WTC11 (cell line): ENCODE measurements around the gene PTPRN2. TPM values are rescaled to one million over a fixed set of nuclear protein-coding genes. Genes with fewer than 3 reads are reported as not detected.

Experiments used
- ATAC-seq: fragments of 200-7000 bp; cut with Tn5 transposase; 2 replicates; pipeline ENCODE4 v1.10.0; 2021; ENCODE audit warnings: mild to moderate bottlenecking, moderate library complexity
- CTCF ChIA-PET: fragments of 300-600 bp; sonication (Branson Sonifier 250); formaldehyde crosslinking; loops from one replicate; lab custom pipeline; 2021; ENCODE audit warnings: antibody characterized with exemption; lab: Charles Lee
- POLR2A ChIA-PET: fragments of 350-600 bp; sonication (Branson Sonifier 250); formaldehyde crosslinking; loops from one replicate; lab custom pipeline; 2021; ENCODE audit warnings: antibody characterized with exemption; lab: Charles Lee
- DNase-seq: peaks from one replicate; pipeline ENCODE4 v3.0.0; 2021; ENCODE audit warnings: low spot score
- H3K27ac Mint-ChIP-seq: 2 replicates; pipeline ENCODE4 v1.8.0; 2021; ENCODE audit warnings: mixed read lengths
- H3K27me3 Mint-ChIP-seq: 2 replicates; pipeline ENCODE4 v1.8.0; 2021; ENCODE audit warnings: low read depth, mild to moderate bottlenecking, moderate library complexity, mixed read lengths
- H3K36me3 Mint-ChIP-seq: 2 replicates; pipeline ENCODE4 v1.8.0; 2021; ENCODE audit warnings: mixed read lengths
- H3K4me1 Mint-ChIP-seq: 2 replicates; pipeline ENCODE4 v1.8.0; 2022; ENCODE audit warnings: mixed read lengths
- H3K4me3 Mint-ChIP-seq: 2 replicates; pipeline ENCODE4 v1.8.0; 2021; ENCODE audit warnings: mild to moderate bottlenecking, moderate library complexity, mixed read lengths
- H3K9me3 Mint-ChIP-seq: 2 replicates; pipeline ENCODE4 v1.8.0; 2021; ENCODE audit warnings: mixed read lengths
- ATF6 ChIP-seq: sonication (generic); formaldehyde crosslinking; IDR thresholded peaks from 2 replicates; pipeline ENCODE4 v1.8.1; 2023; ENCODE audit warnings: mild to moderate bottlenecking, missing genetic modification reagents
- CBFB ChIP-seq: sonication (generic); formaldehyde crosslinking; IDR thresholded peaks from 2 replicates; pipeline ENCODE4 v1.8.1; 2022; ENCODE audit warnings: mild to moderate bottlenecking, low read depth, missing genetic modification reagents
- E2F1 ChIP-seq: sonication (generic); formaldehyde crosslinking; IDR thresholded peaks from 2 replicates; pipeline ENCODE4 v1.8.0; 2022; ENCODE audit warnings: mild to moderate bottlenecking, missing genetic modification reagents
- ELF4 ChIP-seq: sonication (generic); formaldehyde crosslinking; IDR thresholded peaks from 2 replicates; pipeline ENCODE4 v1.8.1; 2022; ENCODE audit warnings: low read depth, mild to moderate bottlenecking, moderate library complexity, missing genetic modification reagents
- ESRRA ChIP-seq: sonication (generic); formaldehyde crosslinking; IDR thresholded peaks from 2 replicates; pipeline ENCODE4 v1.8.1; 2022; ENCODE audit warnings: mild to moderate bottlenecking, missing genetic modification reagents, borderline replicate concordance
- GABPB1 ChIP-seq: sonication (generic); formaldehyde crosslinking; IDR thresholded peaks from 2 replicates; pipeline ENCODE4 v1.8.1; 2023; ENCODE audit warnings: mild to moderate bottlenecking, missing genetic modification reagents
- HMGA2 ChIP-seq: fragments of 250-450 bp; sonication (Bioruptor Pico); IDR thresholded peaks from 2 replicates; pipeline ENCODE4 v1.4.0; 2021; ENCODE audit warnings: mild to moderate bottlenecking, moderate library complexity
- IRF1 ChIP-seq: sonication (generic); formaldehyde crosslinking; IDR thresholded peaks from 2 replicates; pipeline ENCODE4 v1.8.0; 2023; ENCODE audit warnings: missing genetic modification reagents
- MXD4 ChIP-seq: fragments of 250-450 bp; sonication (Bioruptor Pico); IDR thresholded peaks from 2 replicates; pipeline ENCODE4 v1.8.0; 2021; ENCODE audit warnings: mild to moderate bottlenecking, moderate library complexity, borderline replicate concordance
- NFYB ChIP-seq: sonication (generic); formaldehyde crosslinking; conservative IDR thresholded peaks from 2 replicates; pipeline ENCODE4 v1.8.0; 2022; ENCODE audit warnings: low read depth, missing genetic modification reagents
- NR1H2 ChIP-seq: sonication (generic); formaldehyde crosslinking; IDR thresholded peaks from 2 replicates; pipeline ENCODE4 v1.9.0; 2021; ENCODE audit warnings: mild to moderate bottlenecking, moderate library complexity, missing genetic modification reagents
- STAT6 ChIP-seq: sonication (generic); formaldehyde crosslinking; conservative IDR thresholded peaks from 2 replicates; pipeline ENCODE4 v1.8.1; 2023; ENCODE audit warnings: mild to moderate bottlenecking, low read depth, missing genetic modification reagents, moderate library complexity
- TCF7 ChIP-seq: sonication (generic); formaldehyde crosslinking; IDR thresholded peaks from 2 replicates; pipeline ENCODE4 v1.8.0; 2022; ENCODE audit warnings: mild to moderate bottlenecking, low read depth, missing genetic modification reagents, moderate library complexity
- ZNF138 ChIP-seq: sonication (generic); formaldehyde crosslinking; conservative IDR thresholded peaks from 2 replicates; pipeline ENCODE4 v1.8.1; 2022; ENCODE audit warnings: mild to moderate bottlenecking, moderate library complexity, missing genetic modification reagents
- total RNA-seq: library from RNA; stranded (reverse); gene quantifications from 3 replicates; pipeline ENCODE4 v1.2.3, GENCODE V29; 2021
- TF ChIP-seq, protein P1 (sequence below): sonication (generic); formaldehyde crosslinking; IDR thresholded peaks from 2 replicates; pipeline ENCODE4 v1.8.1; 2023; ENCODE audit warnings: mild to moderate bottlenecking, moderate library complexity, missing genetic modification reagents
- TF ChIP-seq, protein P2 (sequence below): sonication (generic); formaldehyde crosslinking; IDR thresholded peaks from 2 replicates; pipeline ENCODE4 v1.8.1; 2022; ENCODE audit warnings: mild to moderate bottlenecking, missing genetic modification reagents, moderate library complexity, borderline replicate concordance
- TF ChIP-seq, protein P3 (sequence below): fragments of 250-450 bp; sonication (Bioruptor Pico); IDR thresholded peaks from 2 replicates; pipeline ENCODE4 v1.9.0; 2021; ENCODE audit warnings: mild to moderate bottlenecking
- TF ChIP-seq, protein P4 (sequence below): sonication (generic); formaldehyde crosslinking; IDR thresholded peaks from 2 replicates; pipeline ENCODE4 v1.8.1; 2023; ENCODE audit warnings: mild to moderate bottlenecking, missing genetic modification reagents

The PTPRN2 gene
- total RNA-seq, 1 experiment from 2014 or later: 4.7 TPM

DNA sequence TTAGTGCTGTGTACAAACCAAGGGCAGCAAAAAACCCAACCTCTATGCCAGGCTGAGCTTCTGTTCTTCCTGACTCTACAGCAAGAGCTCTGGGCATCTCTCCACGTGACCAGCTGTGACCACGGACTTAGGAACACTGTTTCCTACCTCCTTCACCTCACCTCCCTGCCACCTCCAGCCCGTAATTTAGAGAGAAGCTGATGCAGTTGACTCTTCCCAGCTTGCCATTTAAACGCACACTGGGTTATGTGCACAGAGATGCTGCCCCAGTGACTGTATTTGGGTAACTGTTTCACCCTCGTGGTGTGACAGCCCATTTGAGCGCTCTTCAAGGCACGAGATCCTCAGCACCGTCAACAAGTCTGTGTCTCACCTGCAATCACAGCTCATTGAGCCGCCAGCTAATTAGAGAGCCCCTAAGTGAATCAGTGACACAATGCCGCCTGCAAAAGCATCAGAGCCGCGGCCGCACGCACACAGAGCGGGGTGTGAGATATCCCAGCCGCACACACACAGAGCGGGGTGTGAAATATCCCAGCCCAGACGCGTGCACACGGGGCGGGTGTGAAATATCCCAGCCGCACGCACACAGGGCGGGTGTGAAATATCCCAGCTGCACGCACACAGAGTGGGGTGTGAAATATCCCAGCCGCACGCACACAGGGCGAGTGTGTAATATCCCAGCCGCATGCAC, 319.7 kb downstream of the PTPRN2 start:
- peaks cover 3% of the 10 kb centered on the region for H3K9me3 Mint-ChIP-seq
- CTCF ChIA-PET: no interaction called here

More for the DNA sequence above, 319.7 kb downstream of the PTPRN2 start:
- Mint-ChIP-seq H3K4me1 (no peaks in the 10 kb centered on the region), H3K27me3 (no peaks in the 10 kb centered on the region), H3K36me3 (peaks cover 7% of the 10 kb centered on the region), H3K4me3 (no peak overlapping the region), H3K27ac (0 out of 2 replicates have a peak overlapping the region, but pooled peaks have one; percentile 12)
- POLR2A ChIA-PET: no interaction called here
- no peak for DNase-seq
- TF ChIP-seq MXD4 (CRISPR knock-in tag) (no peak), ZNF138 (CRISPR knock-in tag) (no peak), GABPB1 (no peak), ATF6 (CRISPR knock-in tag) (no peak), ESRRA (CRISPR knock-in tag) (no peak), NFYB (no peak), E2F1 (CRISPR knock-in tag) (no peak), IRF1 (no peak), NR1H2 (CRISPR knock-in tag) (no peak), TCF7 (CRISPR knock-in tag) (no peak), CBFB (CRISPR knock-in tag) (no peak), STAT6 (no peak), HMGA2 (no peak), ELF4 (CRISPR knock-in tag) (no peak)
- TF ChIP-seq, protein P1, sequence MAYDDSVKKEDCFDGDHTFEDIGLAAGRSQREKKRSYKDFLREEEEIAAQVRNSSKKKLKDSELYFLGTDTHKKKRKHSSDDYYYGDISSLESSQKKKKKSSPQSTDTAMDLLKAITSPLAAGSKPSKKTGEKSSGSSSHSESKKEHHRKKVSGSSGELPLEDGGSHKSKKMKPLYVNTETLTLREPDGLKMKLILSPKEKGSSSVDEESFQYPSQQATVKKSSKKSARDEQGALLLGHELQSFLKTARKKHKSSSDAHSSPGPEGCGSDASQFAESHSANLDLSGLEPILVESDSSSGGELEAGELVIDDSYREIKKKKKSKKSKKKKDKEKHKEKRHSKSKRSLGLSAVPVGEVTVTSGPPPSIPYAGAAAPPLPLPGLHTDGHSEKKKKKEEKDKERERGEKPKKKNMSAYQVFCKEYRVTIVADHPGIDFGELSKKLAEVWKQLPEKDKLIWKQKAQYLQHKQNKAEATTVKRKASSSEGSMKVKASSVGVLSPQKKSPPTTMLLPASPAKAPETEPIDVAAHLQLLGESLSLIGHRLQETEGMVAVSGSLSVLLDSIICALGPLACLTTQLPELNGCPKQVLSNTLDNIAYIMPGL (CRISPR knock-in tag): no peak
- TF ChIP-seq, protein P2, sequence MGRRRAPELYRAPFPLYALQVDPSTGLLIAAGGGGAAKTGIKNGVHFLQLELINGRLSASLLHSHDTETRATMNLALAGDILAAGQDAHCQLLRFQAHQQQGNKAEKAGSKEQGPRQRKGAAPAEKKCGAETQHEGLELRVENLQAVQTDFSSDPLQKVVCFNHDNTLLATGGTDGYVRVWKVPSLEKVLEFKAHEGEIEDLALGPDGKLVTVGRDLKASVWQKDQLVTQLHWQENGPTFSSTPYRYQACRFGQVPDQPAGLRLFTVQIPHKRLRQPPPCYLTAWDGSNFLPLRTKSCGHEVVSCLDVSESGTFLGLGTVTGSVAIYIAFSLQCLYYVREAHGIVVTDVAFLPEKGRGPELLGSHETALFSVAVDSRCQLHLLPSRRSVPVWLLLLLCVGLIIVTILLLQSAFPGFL: no peak
- TF ChIP-seq, protein P3, sequence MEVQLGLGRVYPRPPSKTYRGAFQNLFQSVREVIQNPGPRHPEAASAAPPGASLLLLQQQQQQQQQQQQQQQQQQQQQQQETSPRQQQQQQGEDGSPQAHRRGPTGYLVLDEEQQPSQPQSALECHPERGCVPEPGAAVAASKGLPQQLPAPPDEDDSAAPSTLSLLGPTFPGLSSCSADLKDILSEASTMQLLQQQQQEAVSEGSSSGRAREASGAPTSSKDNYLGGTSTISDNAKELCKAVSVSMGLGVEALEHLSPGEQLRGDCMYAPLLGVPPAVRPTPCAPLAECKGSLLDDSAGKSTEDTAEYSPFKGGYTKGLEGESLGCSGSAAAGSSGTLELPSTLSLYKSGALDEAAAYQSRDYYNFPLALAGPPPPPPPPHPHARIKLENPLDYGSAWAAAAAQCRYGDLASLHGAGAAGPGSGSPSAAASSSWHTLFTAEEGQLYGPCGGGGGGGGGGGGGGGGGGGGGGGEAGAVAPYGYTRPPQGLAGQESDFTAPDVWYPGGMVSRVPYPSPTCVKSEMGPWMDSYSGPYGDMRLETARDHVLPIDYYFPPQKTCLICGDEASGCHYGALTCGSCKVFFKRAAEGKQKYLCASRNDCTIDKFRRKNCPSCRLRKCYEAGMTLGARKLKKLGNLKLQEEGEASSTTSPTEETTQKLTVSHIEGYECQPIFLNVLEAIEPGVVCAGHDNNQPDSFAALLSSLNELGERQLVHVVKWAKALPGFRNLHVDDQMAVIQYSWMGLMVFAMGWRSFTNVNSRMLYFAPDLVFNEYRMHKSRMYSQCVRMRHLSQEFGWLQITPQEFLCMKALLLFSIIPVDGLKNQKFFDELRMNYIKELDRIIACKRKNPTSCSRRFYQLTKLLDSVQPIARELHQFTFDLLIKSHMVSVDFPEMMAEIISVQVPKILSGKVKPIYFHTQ (CRISPR knock-in tag): no peak
- TF ChIP-seq, protein P4, sequence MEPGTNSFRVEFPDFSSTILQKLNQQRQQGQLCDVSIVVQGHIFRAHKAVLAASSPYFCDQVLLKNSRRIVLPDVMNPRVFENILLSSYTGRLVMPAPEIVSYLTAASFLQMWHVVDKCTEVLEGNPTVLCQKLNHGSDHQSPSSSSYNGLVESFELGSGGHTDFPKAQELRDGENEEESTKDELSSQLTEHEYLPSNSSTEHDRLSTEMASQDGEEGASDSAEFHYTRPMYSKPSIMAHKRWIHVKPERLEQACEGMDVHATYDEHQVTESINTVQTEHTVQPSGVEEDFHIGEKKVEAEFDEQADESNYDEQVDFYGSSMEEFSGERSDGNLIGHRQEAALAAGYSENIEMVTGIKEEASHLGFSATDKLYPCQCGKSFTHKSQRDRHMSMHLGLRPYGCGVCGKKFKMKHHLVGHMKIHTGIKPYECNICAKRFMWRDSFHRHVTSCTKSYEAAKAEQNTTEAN (CRISPR knock-in tag): no peak
- ATAC-seq: no peak
